B cell (primary cell): ENCODE results near the gene MAML2.

Source experiments
- CTCF ChIP-seq: fragments of 200-600 bp; IDR thresholded peaks from one replicate; pipeline ENCODE4 v1.8.0; 2022; ENCODE audit warnings: antibody characterized with exemption, mild to moderate bottlenecking
- EZH2 ChIP-seq: IDR thresholded peaks from 2 replicates; pipeline ENCODE4 v1.6.1; 2012; ENCODE audit warnings: borderline replicate concordance, low read depth, mild to moderate bottlenecking, moderate library complexity, low read length; ENCODE audit not compliant: insufficient read depth, poor library complexity, severe bottlenecking

GRCh38 chr11:96061069-96061468, 281.9 kb downstream of the MAML2 start:
- TF ChIP-seq CTCF = no peak
- TF ChIP-seq EZH2 = no peak
